Stimulated activated CD4-positive, alpha-beta T cell treated with anti-CD3 and anti-CD28 coated beads, Interleukin-15, amount 100 ng/mL, for 1 hour (primary cell): Measurements from ENCODE around the gene OR1Q1.
"Not testable (repeated sequence)": the region's sequence is repeated elsewhere in the genome, so short reads cannot be mapped to it uniquely, and the experiment has no call there.

Source experiments
- DNase-seq, 2 donors: peaks; one replicate each; pipeline ENCODE4 v3.0.0-alpha.2; 2020; ENCODE audit warnings: low read depth in 1 of 2, low spot score in 1 of 2

OR1Q1 gene

GRCh38 chr9:122614362-122614761 is at the start of gene OR1Q1:
TSS of gene OR1Q1 (plus strand) at chr9:122614738. CDS start at chr9:122614738, 0 bp downstream.
- DNase-seq, result no peak

GRCh38 chr9:122567901-122568300 is 46.6 kb upstream of the OR1Q1 start:
- no peak for DNase-seq

GRCh38 chr9:122572456-122572855 is 42.1 kb upstream of the OR1Q1 start:
- DNase-seq, result no peak

GRCh38 chr9:122579874-122580273 is 34.7 kb upstream of the OR1Q1 start:
- no peak for DNase-seq

- DNase-seq, result no peak
Measured at GRCh38 chr9:122580360-122580759, 34.2 kb upstream of the OR1Q1 start.

- DNase-seq, result not testable (repeated sequence)
Measured at GRCh38 chr9:122583284-122583683, 31.3 kb upstream of the OR1Q1 start, which contains the start of gene OR1L8. TSS of gene OR1L8 (minus strand) at chr9:122583384. CDS start at chr9:122568477, 14,907 bp downstream.

GRCh38 chr9:122605691-122606090 is 8.8 kb upstream of the OR1Q1 start:
- DNase-seq, result no peak

GRCh38 chr9:122606587-122606986 is 8.0 kb upstream of the OR1Q1 start:
- DNase-seq, result no peak

- DNase-seq, result no peak
Measured at GRCh38 chr9:122609804-122610203, 4.7 kb upstream of the OR1Q1 start.

- DNase-seq, result no peak
Measured at GRCh38 chr9:122619996-122620395, 5.5 kb downstream of the OR1Q1 start.

GRCh38 chr9:122642226-122642625 is 27.7 kb downstream of the OR1Q1 start:
- no peak for DNase-seq

- no peak for DNase-seq
Measured at GRCh38 chr9:122656378-122656777, 41.8 kb downstream of the OR1Q1 start.

- DNase-seq, result no peak
Measured at GRCh38 chr9:122657527-122657926, 43.0 kb downstream of the OR1Q1 start, which contains the start of gene OR1B1. TSS of gene OR1B1 (minus strand) at chr9:122657627.

GRCh38 chr9:122661416-122661815 is 46.9 kb downstream of the OR1Q1 start, which contains the start of gene OR1L1:
TSS of gene OR1L1 (plus strand) at chr9:122661716. CDS start at chr9:122661716, 0 bp downstream.
- DNase-seq, result no peak
